Skeletal muscle tissue (tissue), 4 donors: ENCODE results near the gene VAV2. TPM values are rescaled to one million over a fixed set of nuclear protein-coding genes. Genes with fewer than 3 reads are reported as not detected.

Experiments
- H3K27ac ChIP-seq: one replicate; pipeline ENCODE4 v1.7.0; 2013; ENCODE audit warnings: mild to moderate bottlenecking, low read depth, low read length, inconsistent platforms
- H3K27me3 ChIP-seq, 3 donors: one replicate each; pipeline ENCODE4 v1.7.0; 2013; ENCODE audit warnings: low read length in 3 of 3; ENCODE audit not compliant: control insufficient read depth in 3 of 3, insufficient read depth in 3 of 3
- H3K36me3 ChIP-seq, 3 donors: one replicate each; pipeline ENCODE4 v1.7.0; 2013; ENCODE audit warnings: low read length in 3 of 3; ENCODE audit not compliant: control insufficient read depth in 3 of 3, insufficient read depth in 3 of 3
- H3K4me1 ChIP-seq, 3 donors: one replicate each; pipeline ENCODE4 v1.7.0; 2013; ENCODE audit warnings: low read length in 3 of 3, mild to moderate bottlenecking in 3 of 3; ENCODE audit not compliant: control insufficient read depth in 3 of 3, insufficient read depth in 3 of 3
- H3K4me3 ChIP-seq, 3 donors: one replicate each; pipeline ENCODE4 v1.7.0; 2013; ENCODE audit warnings: low read length in 3 of 3
- H3K9ac ChIP-seq, 3 donors: one replicate each; pipeline ENCODE4 v1.7.0; 2013; ENCODE audit warnings: low read length in 3 of 3, mild to moderate bottlenecking in 3 of 3, moderate library complexity in 2 of 3, low read depth in 1 of 3
- H3K9me3 ChIP-seq, 3 donors: one replicate each; pipeline ENCODE4 v1.7.0; 2013; ENCODE audit warnings: low read length in 3 of 3; ENCODE audit not compliant: control insufficient read depth in 3 of 3
- total RNA-seq: library from RNA; depleted of rRNA; stranded (reverse); fragments of >200 nt; gene quantifications from one replicate; pipeline ENCODE4 v1.2.3, GENCODE V29; 2014
- donor health status: Osteomylitis.

The VAV2 gene
- total RNA-seq, 1 donor from 2014 or later: 9.9 TPM

DNA sequence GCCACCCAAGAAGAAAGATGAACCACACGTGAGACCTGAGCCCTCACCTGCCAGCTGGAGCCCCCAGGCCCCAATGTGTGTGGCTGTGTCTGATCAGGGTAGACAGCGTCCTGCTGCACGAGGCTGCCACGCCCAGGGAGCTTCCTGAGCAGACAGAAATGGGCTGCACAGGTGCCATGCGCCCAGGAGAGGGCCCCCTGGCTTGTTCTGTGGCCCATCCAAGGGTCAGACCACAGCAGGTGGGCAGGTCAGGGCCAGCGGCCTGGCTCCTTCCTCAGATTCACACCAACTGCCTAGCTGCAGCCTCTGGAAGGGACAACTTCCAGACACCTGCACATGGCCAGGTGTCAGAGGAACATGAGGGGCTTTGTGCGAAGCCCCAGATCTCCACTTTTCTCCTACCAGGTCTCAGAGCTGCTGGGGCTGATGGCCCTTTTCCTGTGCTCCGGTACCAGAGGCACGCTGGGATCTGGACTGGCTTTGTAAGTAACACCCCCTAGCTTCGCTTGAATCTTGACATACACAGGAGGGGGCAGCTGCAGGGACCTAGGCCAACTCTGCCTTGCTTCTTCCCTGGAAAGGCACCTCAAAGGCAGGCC is 264.7 kb downstream of the VAV2 start:
- Histone ChIP-seq H3K36me3 (no peaks in the 10 kb centered on the region), H3K27me3 (peaks cover 6 to 23% (median 14%) of the 10 kb centered on the region in 3 donors), H3K9me3 (no peaks in the 10 kb centered on the region), H3K4me1 (no peaks in the 10 kb centered on the region), H3K27ac (no peak overlapping the region), H3K9ac (no peak overlapping the region), H3K4me3 (no peak overlapping the region)

DNA sequence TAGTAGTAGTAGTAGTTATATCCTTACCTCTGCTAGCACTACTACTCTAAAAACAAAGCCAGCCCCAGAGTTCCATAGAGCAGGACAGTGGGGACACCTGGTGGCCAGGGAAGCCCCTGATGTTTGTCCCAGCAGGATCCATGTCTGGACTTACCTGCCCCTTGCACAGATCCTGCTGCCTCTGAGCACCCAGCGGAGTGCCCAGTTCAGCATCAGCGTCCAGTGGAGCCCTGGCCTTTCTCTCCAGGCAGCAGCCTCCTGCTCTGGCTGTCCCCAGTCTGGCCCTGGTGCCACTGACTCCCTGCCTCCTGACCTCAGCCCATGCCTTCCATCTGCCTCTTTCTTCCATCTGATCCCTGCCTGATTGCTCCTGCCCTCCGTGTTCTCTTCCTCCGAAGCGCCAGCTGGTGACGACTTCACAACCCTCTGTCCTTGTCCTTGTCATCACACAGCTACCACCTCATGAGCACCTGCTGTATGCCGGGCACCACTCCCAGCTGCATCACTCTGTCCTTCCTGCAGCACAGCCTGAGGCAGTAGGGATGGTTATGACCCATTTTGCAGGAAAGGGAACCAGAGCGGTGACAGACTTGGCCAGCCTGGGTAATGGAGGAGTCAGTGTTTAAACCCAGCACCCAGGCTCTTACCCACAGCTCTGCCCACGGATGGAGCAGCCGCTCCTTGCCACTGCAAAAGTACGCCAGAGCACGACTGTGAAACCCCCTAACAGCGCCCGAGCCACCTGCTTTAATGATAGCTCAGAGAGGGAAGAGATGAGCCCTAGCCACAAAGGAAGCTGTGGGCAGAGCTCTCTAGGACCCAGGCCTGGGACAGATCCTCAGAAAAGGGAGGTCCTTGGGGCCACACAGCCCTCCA is 265.5 kb downstream of the VAV2 start:
- Histone ChIP-seq H3K4me1 (no peaks in the 10 kb centered on the region), H3K4me3 (no peak overlapping the region), H3K9me3 (no peaks in the 10 kb centered on the region), H3K27ac (no peak overlapping the region), H3K27me3 (peaks cover 6 to 23% (median 14%) of the 10 kb centered on the region in 3 donors), H3K9ac (no peak overlapping the region), H3K36me3 (no peaks in the 10 kb centered on the region)

DNA sequence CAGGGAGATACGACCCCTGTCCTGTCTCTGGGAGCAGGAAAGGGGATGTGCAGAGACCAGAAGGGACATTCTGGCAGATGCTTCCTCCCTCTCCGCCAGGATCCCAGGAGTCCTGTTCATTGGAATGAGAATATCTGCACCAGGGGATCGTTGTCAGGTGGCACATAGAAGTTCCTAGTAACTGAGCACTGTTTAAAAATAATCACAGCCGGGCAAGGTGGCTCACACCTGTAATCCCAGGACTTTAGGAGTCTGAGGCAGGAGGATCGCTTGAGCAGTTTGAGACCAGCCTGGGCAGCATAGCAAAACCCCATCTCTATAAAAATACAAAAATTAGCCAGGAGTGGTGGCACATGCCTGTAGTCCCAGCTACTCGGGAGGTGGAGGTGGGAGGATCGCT is 266.2 kb downstream of the VAV2 start:
- H3K9ac ChIP-seq: no peak overlapping the region
- no peaks in the 10 kb centered on the region for H3K4me1 ChIP-seq
- no peak overlapping the region for H3K4me3 ChIP-seq
- H3K27ac ChIP-seq: no peak overlapping the region
- H3K9me3 ChIP-seq: no peaks in the 10 kb centered on the region
- peaks cover 6 to 23% (median 14%) of the 10 kb centered on the region in 3 donors for H3K27me3 ChIP-seq
- H3K36me3 ChIP-seq: no peaks in the 10 kb centered on the region

DNA sequence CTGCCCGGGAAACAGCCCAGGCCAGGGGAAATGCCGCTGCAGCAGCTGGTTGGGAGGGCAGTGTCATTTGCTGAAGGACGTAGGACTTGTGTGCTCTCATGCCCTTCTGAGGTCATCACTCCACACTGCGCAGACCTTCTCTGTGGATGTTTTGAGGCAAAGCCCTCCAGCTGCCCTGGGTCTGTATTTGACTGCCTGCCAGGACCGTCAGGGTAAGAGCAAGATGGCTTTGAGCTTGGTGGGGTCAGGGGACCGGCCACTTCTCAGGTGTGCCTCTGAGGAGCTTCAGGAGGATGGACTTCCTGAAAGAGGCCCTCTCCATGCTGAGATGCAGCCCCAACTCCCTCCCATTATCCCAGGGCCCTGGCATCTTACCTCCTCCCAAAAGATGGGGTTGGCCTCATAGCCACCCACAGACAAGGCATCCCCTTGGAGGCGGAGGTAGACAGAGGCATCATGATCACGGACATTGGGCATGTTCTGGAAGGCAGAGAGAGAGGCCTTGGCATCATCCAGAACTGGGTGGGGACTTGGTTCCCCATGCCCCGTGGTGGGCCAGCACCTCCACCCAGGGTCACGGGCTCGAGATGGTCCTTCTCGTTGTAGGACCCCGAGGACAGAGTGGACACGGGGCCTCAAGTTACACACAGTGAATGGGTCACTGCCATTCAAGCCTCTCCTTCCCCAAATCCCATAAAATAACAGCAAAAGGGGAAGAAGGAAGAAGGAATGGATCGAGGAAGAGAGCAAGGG is 273.4 kb downstream of the VAV2 start:
- Histone ChIP-seq H3K9me3 (no peaks in the 10 kb centered on the region), H3K27ac (no peak overlapping the region), H3K9ac (no peak overlapping the region), H3K36me3 (no peaks in the 10 kb centered on the region), H3K27me3 (peaks cover 1 to 25% (median 16%) of the 10 kb centered on the region in 3 donors), H3K4me3 (no peak overlapping the region), H3K4me1 (peaks cover 6 to 14% (median 12%) of the 10 kb centered on the region in 3 donors)

GRCh38 chr9:133717113-133718031 is 274.8 kb downstream of the VAV2 start:
- Histone ChIP-seq H3K9me3 (no peaks in the 10 kb centered on the region), H3K4me3 (no peak overlapping the region), H3K4me1 (peaks cover 6 to 14% (median 13%) of the 10 kb centered on the region in 3 donors), H3K27ac (no peak overlapping the region), H3K27me3 (peaks cover 12 to 38% (median 27%) of the 10 kb centered on the region in 3 donors), H3K36me3 (no peaks in the 10 kb centered on the region), H3K9ac (no peak overlapping the region)

- Histone ChIP-seq H3K4me3 (no peak overlapping the region), H3K9ac (no peak overlapping the region), H3K4me1 (peaks cover 6 to 19% (median 15%) of the 10 kb centered on the region in 3 donors), H3K36me3 (no peaks in the 10 kb centered on the region), H3K27me3 (peaks cover 19 to 43% (median 33%) of the 10 kb centered on the region in 3 donors), H3K9me3 (no peaks in the 10 kb centered on the region), H3K27ac (no peak overlapping the region)
These were observed 275.5 kb downstream of the VAV2 start for GRCh38 chr9:133716564-133717112.

DNA sequence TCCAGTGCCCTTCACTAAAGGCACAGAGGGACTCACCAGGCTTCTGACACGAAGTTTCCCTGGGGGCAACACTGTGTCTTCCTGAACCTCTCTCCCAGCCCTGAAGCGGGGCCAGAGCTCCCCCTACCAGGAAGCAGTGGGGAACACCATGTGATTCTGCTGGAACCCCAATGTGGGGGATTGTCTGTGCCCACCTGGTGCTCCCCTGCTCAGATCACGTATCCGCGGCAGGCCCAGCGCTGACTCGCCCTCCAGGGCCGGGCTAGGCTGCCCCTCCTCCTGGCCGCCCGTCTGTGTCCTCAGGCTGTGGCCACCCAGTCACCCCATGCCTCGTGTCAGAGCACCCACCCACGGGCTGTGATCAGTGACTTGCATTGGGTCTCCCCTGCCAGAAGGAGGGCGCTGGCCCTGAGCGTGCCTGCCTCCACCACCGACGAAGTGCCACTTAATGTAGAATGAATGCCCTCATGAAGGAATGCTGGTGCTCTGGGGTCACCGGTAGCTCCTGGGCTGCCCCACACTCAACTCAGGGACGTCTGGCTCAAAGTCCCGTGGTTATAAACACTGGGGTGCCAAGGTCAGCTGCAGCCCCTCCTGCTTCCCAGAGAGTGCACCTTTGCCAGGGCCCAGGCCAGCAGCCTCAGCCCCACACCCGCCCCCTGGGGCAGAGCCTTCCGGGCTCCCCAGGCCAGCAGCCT is 276.1 kb downstream of the VAV2 start:
- Histone ChIP-seq H3K9ac (peak overlapping the region in 1 of 3 donors; percentile 33), H3K36me3 (no peaks in the 10 kb centered on the region), H3K4me3 (no peak overlapping the region), H3K27ac (peak overlapping the region; percentile 56), H3K27me3 (peaks cover 19 to 43% (median 37%) of the 10 kb centered on the region in 3 donors), H3K4me1 (peaks cover 6 to 24% (median 15%) of the 10 kb centered on the region in 3 donors), H3K9me3 (no peaks in the 10 kb centered on the region)

DNA sequence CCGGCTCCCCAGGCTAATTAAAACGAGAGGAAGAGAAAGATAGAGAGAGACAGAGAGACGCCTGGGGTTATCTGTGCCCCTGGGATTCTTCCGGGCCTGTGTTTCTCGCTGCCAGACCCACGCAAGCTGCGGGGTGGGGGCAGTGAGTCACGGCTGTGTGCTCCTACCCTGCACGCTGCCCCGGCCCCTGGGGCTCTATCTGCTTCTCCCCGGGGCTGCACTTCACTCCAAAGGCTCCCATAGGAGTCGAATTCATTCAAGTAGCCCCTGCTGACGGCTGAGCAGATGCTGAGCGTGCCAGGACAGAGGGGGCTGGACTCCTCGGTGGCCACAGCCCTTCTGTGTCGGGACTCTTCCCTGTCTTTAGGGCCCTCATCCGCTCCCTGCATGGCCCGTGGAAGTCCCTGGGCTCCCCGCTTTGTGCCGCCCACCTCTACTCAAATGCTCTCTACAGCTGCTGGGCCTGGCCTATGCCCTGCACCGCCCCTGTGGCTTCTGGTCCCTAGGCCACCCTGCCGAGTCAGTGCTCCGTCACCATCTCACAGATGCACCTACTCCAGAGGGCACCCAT is 276.7 kb downstream of the VAV2 start:
- Histone ChIP-seq H3K4me3 (no peak overlapping the region), H3K9ac (peak overlapping the region in 1 of 3 donors; percentile 33), H3K27ac (peak overlapping the region; percentile 56), H3K36me3 (no peaks in the 10 kb centered on the region), H3K9me3 (no peaks in the 10 kb centered on the region), H3K27me3 (peaks cover 19 to 43% (median 37%) of the 10 kb centered on the region in 3 donors), H3K4me1 (peaks cover 6 to 24% (median 15%) of the 10 kb centered on the region in 3 donors)
